Uterus (tissue), 2 donors: Measurements from ENCODE around the gene ACY1.

Source experiments
- CTCF ChIP-seq, 4 experiments: fragments of 200-600 bp in 2 of 4; fragments of 450-650 bp in 2 of 4; sonication (generic) in 2 of 4; IDR thresholded peaks; one replicate each; pipeline ENCODE4 v1.5.1; 2016 to 2019; ENCODE audit warnings: antibody characterized with exemption in 4 of 4, mild to moderate bottlenecking in 2 of 4, moderate library complexity in 1 of 4
- POLR2A ChIP-seq, 2 donors: fragments of 450-650 bp; IDR thresholded peaks; one replicate each; pipeline ENCODE4 v1.6.1; 2016; ENCODE audit warnings: antibody characterized with exemption in 2 of 2, mild to moderate bottlenecking in 1 of 2, moderate library complexity in 1 of 2

- TF ChIP-seq POLR2A (IDR thresholded peaks at IDR 0.05) (no peak), CTCF (IDR thresholded peaks at IDR 0.05) (no peak)
These were observed 46.3 kb upstream of the ACY1 start for GRCh38 chr3:51937014-51937413.
